ENCODE data around the gene MRPS18C.

DNA sequence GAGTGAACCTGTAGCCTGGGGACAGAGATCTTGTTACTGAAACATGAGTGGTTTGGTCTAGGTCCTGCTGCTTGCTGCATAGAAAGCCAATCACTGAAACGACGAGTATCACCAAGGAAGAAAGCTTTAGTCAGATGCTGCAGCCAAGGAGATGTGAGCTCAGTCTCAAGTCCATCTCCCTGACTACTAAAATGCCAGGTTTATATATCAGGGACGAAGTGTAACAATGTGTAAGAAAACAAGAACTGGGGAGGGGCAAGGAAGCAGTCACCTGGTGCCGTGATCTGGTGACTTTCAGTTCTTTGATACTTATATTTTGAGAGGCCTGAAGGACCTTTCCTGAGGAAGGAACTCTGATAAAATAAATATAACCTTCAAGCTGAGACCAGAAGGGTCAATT, 48.6 kb downstream of the MRPS18C start:
- TF ChIP-seq, protein P1, sequence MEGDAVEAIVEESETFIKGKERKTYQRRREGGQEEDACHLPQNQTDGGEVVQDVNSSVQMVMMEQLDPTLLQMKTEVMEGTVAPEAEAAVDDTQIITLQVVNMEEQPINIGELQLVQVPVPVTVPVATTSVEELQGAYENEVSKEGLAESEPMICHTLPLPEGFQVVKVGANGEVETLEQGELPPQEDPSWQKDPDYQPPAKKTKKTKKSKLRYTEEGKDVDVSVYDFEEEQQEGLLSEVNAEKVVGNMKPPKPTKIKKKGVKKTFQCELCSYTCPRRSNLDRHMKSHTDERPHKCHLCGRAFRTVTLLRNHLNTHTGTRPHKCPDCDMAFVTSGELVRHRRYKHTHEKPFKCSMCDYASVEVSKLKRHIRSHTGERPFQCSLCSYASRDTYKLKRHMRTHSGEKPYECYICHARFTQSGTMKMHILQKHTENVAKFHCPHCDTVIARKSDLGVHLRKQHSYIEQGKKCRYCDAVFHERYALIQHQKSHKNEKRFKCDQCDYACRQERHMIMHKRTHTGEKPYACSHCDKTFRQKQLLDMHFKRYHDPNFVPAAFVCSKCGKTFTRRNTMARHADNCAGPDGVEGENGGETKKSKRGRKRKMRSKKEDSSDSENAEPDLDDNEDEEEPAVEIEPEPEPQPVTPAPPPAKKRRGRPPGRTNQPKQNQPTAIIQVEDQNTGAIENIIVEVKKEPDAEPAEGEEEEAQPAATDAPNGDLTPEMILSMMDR (IDR thresholded peaks at IDR 0.05) = no peak
- TF ChIP-seq ZFX (IDR thresholded peaks at IDR 0.05; ENCODE audit: borderline replicate concordance) = no peak

All from 22Rv1 (cell line).